SU-DHL-6 (cell line): ENCODE data around the gene FOXB1.

ENCODE experiments used
- CTCF ChIP-seq: fragments of 200-600 bp; sonication (generic); IDR thresholded peaks from one replicate; pipeline ENCODE4 v1.5.1; 2017; ENCODE audit warnings: antibody characterized with exemption, mild to moderate bottlenecking, low read length, moderate library complexity; ENCODE audit not compliant: insufficient read depth, poor library complexity, severe bottlenecking
- EZH2phosphoT487 ChIP-seq: fragments of 200-600 bp; sonication (generic), shearing (Covaris generic); conservative IDR thresholded peaks from 2 replicates; pipeline ENCODE4 v1.6.1; 2018; ENCODE audit warnings: mild to moderate bottlenecking, antibody characterized with exemption, low read length, moderate library complexity, mixed read lengths

- TF ChIP-seq CTCF (no peak), EZH2phosphoT487 (no peak)
Observed at GRCh38 chr15:59993950-59994401, 10.1 kb upstream of the FOXB1 start.
